Measurements from ENCODE around the gene ZNF790. TPM values are rescaled to one million over a fixed set of nuclear protein-coding genes. Genes with fewer than 3 reads are reported as not detected.
A peak's percentile ranks its signal among the peaks of the same experiment; 100 is the strongest.

The ZNF790 gene
- total RNA-seq, 1 donor, result 10.4 TPM

DNA sequence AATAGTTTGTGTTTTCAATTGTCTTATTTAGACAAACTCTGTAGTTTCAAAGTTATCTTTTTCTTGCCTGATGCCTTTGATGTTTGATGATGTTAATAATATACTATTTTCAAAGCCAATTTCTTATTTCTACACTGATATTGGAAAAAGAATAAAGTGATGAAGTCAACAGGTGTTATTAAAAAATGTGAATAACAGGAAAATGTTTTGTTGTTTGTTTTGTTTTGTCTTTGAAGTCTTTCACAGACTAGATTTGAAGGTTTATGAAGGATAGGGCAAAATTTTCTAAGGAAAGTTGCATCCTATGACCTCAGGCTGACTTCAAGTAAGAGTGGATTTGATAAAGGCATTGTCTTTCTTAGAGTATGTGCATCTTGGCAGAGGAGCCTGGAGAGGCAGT is 31.2 kb downstream of the ZNF790 start:
- no peak for DNase-seq (ENCODE audit: low read depth)
- no peak overlapping the region for H3K4me3 ChIP-seq (ENCODE audit: low read depth, low read length)
- TF ChIP-seq, protein P1, sequence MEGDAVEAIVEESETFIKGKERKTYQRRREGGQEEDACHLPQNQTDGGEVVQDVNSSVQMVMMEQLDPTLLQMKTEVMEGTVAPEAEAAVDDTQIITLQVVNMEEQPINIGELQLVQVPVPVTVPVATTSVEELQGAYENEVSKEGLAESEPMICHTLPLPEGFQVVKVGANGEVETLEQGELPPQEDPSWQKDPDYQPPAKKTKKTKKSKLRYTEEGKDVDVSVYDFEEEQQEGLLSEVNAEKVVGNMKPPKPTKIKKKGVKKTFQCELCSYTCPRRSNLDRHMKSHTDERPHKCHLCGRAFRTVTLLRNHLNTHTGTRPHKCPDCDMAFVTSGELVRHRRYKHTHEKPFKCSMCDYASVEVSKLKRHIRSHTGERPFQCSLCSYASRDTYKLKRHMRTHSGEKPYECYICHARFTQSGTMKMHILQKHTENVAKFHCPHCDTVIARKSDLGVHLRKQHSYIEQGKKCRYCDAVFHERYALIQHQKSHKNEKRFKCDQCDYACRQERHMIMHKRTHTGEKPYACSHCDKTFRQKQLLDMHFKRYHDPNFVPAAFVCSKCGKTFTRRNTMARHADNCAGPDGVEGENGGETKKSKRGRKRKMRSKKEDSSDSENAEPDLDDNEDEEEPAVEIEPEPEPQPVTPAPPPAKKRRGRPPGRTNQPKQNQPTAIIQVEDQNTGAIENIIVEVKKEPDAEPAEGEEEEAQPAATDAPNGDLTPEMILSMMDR (IDR thresholded peaks at IDR 0.05; ENCODE audit: insufficient read depth, low read depth, low read length), result no peak

DNA sequence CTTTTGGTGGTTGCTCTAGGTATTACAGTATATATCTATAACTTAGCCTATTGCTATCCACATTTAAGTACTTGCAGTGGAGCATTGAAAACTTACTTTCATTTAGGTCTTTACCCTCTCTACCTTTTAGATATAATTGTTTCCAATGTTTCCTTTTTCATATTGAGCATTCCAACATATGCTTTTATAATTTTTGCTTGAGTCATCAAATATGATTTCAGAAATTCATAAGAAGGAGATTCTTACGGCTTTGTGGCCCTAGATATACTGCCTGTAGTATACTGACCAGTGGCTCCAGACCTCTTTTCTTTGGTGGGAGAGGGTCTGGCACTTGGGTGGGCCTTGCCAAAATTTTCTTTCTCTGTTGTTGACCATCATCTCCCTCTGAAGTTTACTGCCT is 32.8 kb downstream of the ZNF790 start:
- no peak for DNase-seq (ENCODE audit: low read depth)
- TF ChIP-seq, protein P1 (IDR thresholded peaks at IDR 0.05; ENCODE audit: insufficient read depth, low read depth, low read length), result no peak
- H3K4me3 ChIP-seq (ENCODE audit: low read depth, low read length), result no peak overlapping the region

DNA sequence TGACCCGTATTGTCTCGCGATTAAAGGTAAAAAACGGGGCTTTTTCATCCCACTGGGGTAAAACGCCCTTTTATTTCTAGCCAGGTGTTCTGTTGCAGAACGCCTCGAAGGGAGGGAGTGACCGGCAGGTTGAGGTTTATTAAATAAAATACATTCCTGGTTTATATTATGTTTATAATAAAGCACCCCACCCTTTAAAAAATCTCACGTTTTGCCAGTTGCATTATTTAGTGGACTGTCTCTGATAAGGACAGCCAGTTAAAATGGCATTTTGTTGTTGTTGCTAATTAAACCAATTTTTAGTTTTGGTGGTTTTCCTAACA is 40.4 kb downstream of the ZNF790 start:
- no peak for DNase-seq (ENCODE audit: low read depth)
- peak overlapping the region; percentile 73 for H3K4me3 ChIP-seq (ENCODE audit: low read depth, low read length)
- TF ChIP-seq, protein P1 (IDR thresholded peaks at IDR 0.05; ENCODE audit: insufficient read depth, low read depth, low read length), result no peak

GRCh38 chr19:36796714-36796992 is 41.5 kb downstream of the ZNF790 start:
- TF ChIP-seq, protein P1 (IDR thresholded peaks at IDR 0.05; ENCODE audit: insufficient read depth, low read depth, low read length), result no peak
- H3K4me3 ChIP-seq (ENCODE audit: low read depth, low read length), result peak overlapping the region; percentile 73
- DNase-seq (ENCODE audit: low read depth), result no peak

DNA sequence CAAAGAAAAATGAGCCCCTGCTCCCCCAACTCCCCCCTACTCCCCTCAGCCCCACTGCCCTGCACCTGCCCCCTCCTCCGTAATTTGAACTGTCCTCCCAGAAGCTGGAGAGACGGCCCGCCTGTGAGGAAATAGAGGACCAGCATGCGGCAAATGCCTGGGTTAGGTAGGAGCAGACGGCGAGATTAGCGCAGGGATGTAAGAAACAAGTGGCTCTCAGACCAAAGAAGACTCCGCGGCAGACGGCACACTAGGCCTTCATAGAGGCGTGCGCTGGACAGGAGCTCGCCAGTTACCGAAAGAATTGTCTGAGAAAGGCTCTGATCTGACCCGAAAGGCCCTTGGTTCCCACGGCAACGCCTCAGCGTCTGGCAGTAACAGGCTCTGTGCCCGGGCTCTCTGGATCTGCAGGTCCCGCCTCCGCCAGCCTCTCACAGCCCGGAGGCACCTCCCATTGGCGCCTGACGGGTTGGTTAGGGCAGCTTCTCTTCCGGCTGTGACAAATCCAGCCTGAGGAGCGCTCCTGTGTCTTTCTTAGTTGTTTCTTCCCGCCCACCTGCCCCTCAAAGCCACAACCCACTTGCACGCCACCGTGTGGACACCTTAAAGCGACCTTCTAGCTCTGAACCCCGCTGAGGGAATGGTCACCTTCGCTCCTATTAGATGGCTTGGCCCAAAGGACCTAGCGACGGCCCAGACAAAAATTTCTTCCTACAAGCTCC is 46.6 kb downstream of the ZNF790 start:
- peak; percentile 22 for DNase-seq (ENCODE audit: low read depth)

DNA sequence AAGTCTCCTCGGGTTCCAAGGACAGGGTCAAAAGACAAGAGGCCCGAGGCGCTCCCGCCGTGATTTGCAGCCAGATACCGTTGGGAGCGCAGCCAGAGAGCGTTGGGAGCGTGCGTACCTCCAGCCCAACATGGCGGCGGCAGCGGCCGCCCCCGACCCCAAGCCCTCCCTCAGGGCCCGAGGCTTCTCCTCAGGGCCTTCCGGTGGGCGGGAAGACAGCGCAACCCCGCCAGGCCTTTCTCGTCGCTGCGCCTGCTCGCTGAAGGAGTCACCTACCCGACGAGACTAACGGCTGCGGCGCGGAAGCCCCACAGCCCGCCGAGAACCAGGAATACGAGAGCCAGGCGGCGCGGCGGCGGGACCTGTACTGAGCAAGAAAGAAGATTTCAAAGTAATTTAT is 62.4 kb downstream of the ZNF790 start:
- TF ChIP-seq, protein P1 (IDR thresholded peaks at IDR 0.05; ENCODE audit: insufficient read depth, low read depth, low read length), result no peak
- peak overlapping the region; percentile 50 for H3K4me3 ChIP-seq (ENCODE audit: low read depth, low read length)
- DNase-seq (ENCODE audit: low read depth), result peak; percentile 45

More for the DNA sequence above, 46.6 kb downstream of the ZNF790 start:
- TF ChIP-seq, protein P1 (IDR thresholded peaks at IDR 0.05; ENCODE audit: insufficient read depth, low read depth, low read length), result peak; percentile 6
- peak overlapping the region; percentile 12 for H3K4me3 ChIP-seq (ENCODE audit: low read depth, low read length)

DNA sequence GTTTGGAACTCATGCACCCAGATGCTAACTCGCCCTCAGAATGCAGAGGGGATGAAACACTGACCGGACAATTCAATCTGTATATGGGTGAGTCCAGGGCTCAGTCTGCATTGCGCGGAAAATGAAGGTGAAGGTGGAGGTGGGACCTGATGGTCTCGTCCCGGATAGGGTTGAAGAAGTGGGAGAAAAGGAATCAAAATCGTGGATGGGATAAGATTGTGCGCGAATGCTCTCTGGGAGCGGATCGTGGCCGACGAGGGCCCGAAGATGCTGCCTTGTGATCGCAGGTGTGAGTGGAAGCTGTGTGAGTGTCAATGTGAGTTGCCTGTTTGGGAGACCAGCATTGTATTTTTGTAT is 65.0 kb downstream of the ZNF790 start:
- peak overlapping the region; percentile 95 for H3K4me3 ChIP-seq (ENCODE audit: low read depth, low read length)
- no peak for DNase-seq (ENCODE audit: low read depth)
- TF ChIP-seq, protein P1 (IDR thresholded peaks at IDR 0.05; ENCODE audit: insufficient read depth, low read depth, low read length), result no peak
